DMS153 (cell line): Measurements from ENCODE around the gene SCYL1.
"Not testable (repeated sequence)": the region's sequence is repeated elsewhere in the genome, so short reads cannot be mapped to it uniquely, and the experiment has no call there.

ENCODE experiments used
- DNase-seq: peaks from one replicate; lab custom pipeline; 2025; lab: John Stamatoyannopoulos, UW

SCYL1 gene

DNA sequence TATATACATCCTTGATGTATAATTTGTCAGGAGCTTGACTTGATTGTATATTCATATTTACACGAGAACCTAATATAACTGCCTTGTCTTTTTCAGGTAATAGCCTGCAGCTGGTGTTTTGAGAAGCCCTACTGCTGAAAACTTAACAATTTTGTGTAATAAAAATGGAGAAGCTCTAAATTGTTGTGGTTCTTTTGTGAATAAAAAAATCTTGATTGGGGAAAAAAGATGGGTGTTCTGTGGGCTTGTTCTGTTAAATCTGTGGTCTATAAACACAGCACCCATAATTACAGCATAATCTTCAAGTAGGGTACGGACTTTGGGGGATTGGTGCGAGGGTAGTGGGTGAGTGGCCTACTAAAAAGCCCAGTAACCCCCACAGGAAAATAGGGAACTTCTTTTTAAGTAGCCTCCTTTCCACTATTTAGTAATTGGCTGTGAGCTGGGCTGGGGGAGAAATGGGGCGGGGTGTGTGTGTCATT lies 18.6 kb upstream of the SCYL1 start:
- no peak for DNase-seq

DNA sequence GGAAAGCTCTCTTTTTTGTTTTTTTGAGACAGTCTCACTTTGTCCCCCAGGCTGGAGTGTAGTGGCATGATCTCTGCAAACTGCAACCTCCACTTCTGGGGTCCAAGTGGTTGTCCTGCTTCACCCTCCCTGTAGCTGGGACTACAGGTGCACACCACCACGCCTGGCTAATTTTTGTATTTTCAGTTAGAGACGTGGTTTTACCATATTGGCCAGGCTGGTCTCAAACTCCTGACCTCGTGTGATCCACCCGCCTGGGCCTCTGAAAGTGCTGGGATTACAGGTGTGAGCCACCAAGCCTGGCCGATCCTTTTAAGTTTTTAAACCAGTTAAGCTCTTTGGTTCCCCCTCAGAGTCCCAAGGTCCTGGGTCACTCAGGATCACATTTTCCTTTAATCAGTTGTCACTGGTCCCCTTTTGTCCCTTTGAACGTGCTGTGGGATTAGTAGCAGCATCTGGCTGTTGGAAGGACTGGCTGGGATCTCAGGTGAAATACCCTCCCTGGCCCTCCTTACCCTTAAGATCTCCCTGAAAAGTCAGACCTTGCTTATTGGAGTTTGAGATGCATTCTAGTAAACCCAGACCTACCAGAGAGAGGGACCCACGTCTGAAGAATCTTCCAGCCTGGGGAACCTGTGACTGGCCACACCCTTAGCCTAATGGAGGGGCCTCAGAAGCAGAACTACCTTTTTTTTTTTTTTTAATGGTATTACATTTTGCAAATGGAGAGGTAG lies 17.9 kb upstream of the SCYL1 start:
- DNase-seq, result peak; percentile 78

DNA sequence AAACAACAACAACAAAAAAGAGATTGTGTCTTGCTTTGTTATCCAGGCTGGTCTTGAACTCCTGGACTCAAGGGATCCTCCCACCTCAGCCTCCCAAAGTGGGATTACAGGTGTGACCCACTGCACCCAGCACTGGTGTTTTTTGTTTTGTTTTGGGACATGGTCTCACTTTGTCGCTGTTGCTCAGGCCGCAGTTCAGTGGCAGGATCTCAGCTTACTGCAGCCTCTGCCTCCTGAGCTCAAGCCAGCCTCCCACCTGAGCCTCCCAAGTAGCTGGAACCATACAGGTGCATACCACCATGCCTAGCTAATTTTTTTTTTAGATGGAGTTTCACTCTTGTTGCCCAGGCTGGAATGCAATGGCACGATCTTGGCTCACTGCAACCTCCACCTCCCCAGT lies 12.6 kb upstream of the SCYL1 start:
- not testable (repeated sequence) for DNase-seq

DNA sequence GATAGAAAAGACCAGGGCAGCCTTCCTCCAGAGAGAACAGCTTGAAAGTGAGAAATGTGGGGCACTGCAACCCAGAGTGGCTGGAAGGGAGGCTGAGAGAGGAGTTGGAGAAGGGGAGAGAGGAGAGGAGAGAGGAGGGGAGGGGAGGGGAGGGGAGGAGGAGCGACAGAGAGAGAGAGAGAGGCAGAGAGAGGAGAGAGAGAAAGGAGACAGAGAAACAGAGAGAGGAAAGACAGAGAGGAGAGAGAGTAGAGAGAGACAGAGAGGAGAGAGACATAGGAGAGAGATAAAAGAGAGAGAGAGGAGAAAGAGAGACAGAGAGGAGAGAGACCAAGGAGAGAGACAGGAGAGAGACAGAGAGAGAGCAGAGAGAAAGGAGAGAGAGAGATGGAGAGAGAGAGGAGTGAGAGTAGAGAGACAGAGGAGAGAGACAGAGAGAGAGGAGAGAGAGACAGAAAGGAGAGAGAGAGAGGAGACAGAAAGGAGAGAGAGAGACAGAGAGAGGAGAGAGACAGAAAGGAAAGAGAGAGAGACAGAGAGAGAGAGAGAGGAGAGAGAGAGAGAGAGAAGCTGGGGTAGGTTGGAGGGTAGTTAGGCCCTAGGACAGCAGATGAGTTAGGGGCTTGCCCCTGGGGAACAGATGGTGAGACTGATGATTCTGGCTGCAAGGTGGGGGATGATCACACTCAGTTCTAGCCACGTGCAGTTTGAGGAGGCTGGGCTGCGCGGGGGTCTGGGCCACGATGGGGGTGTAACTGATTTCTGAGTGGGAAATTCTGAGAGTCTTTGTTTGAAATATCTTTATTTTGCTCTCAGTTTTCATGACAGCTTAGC lies 8.5 kb upstream of the SCYL1 start:
- DNase-seq, result no peak

DNA sequence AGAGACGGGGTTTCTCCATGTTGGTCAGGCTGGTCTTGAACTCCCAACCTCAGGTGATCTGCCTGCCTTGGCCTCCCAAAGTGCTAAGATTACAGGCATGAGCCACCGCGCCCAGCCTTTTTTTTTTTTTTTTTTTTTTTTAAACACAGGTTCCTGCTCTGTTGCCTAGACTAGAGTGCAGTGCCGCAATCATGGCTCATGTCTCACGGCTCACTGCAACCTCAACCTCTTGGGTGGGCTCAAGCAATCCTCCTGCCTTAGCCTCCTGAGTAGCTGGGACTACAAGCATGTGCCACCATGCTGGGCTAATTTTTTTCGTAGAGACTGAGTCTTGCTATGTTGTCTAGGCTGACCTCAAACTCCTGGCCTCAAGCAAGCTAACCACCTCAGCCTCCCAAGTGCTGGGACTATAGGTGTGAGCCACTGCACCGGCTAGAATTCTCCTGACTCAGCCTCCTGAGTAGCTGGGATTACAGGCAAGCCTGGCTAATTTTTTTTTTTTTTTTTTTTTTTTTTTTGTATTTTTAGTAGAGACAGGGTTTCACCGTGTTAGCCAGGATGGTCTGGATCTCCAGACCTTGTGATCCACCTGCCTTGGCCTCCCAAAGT lies 5.8 kb upstream of the SCYL1 start:
- DNase-seq, result not testable (repeated sequence)

DNA sequence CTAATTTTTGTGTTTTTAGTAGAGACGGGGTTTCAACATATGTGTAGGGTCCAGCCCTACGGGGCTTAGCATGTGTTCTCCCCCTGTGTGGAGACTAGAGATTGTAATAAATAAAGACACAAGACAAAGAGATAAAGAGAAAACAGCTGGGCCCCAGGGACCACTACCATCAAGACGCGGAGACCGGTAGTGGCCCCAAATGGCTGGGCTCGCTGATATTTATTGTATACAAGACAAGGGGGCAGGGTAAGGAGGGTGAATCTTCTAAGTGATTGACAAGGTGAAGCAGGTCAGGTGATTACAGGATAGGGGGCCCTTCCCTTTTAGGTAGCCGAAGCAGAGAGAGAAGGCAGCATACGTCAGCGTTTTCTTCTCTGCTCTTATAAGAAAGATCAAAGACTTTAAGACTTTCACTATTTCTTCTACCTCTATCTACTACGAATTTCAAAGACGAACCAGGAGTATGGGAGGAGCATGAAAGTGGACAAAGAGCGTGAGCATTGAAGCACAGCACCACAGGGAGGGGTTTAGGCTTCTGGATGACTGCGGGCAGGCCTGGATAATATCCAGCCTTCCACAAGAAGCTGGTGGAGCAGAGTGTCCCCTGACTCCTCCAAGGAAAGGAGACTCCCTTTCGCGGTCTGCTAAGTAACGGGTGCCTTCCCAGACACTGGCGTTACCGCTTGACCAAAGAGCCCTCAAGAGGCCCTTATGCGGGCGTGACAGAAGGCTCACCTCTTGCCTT lies 2.9 kb upstream of the SCYL1 start:
- not testable (repeated sequence) for DNase-seq

DNA sequence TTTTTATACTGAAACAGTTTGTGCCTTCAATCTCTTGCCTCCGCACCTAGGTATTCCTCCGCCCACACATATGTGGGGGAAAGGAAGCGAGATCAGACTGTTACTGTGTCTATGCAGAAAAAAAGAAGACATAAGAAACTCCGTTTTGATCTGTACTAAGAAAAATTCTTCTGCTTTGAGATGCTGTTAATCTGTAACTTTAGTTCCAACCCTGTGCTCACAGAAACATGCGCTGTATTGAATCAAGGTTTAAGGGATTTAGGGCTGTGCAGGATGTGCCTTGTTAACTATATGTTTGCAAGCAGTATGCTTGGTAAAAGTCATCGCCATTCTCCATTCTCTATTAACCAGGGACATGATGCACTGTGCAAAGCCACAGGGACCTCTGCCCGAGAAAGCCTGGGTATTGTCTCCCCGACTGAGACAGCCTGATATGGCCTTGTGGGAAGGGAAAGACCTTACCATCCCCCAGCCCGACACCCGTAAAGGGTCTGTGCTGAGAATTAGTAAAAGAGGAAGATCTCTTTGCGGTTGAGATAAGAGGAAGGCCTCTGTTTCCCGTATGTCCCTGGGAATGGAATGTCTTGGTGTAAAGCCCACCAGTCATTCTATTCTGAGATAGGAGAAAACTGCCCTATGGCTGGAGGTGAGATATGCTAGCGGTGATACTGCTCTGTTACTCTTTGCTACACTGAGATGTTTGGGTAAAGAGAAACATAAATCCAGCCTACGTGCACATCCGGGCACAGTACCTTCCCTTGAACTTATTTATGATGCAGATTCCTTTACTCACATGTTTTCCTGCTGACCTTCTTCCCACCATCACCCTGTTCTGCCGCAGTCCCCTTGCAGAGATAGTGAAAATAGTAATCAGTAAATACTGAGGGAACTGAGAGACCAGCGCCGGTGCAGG lies 1.9 kb upstream of the SCYL1 start:
- not testable (repeated sequence) for DNase-seq

DNA sequence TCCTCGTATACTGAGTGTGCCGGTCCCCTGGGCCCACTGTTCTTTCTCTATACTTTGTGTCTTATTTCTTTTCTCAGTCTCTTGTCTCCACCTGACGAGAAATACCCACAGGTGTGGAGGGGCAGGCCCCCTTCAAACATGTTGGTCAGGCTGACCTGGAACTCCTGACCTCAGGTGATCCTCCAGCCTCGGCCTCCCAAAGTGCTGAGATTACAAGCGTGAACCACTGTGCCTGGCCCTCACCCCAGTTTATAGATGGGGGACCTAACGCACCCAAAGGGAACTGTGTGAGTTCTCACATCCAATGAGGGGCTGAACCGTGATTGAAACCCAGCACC lies 1.3 kb upstream of the SCYL1 start:
- DNase-seq, result not testable (repeated sequence)

DNA sequence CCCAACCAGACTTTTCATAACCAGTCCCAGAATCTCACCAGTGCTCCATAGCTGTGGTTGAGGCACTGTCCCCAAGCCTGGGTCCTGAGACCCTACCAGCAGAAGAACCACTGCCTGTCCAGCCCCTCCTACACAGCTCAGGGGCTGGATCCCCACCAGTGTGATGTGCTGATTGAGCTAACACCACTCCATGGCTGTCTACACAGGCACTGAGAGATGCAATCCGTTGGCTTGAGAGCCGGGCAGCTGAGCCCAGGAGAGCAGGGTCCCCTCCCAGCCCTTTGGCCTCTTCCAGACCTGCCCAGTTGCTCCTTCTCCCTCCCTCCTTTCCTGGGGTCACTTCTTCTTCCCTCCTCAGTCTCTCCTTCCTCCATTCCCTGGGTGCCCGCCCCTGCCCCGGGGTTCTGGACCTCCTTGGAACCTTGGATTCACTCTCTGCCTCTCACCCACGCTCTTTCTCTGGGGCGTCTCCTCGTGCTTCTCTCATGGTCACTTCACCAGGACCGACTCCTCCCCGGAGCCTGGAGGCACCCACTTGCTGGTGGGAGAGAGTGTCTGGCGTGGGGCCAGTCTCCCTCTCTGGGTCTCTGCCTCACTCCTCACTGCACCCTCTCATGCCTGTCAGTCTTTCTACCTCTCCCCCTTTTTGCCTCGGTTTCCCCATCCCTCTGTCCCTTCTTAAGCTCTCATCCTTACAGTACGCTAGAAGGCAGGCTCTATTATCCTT lies 706 bp upstream of the SCYL1 start:
- no peak for DNase-seq

DNA sequence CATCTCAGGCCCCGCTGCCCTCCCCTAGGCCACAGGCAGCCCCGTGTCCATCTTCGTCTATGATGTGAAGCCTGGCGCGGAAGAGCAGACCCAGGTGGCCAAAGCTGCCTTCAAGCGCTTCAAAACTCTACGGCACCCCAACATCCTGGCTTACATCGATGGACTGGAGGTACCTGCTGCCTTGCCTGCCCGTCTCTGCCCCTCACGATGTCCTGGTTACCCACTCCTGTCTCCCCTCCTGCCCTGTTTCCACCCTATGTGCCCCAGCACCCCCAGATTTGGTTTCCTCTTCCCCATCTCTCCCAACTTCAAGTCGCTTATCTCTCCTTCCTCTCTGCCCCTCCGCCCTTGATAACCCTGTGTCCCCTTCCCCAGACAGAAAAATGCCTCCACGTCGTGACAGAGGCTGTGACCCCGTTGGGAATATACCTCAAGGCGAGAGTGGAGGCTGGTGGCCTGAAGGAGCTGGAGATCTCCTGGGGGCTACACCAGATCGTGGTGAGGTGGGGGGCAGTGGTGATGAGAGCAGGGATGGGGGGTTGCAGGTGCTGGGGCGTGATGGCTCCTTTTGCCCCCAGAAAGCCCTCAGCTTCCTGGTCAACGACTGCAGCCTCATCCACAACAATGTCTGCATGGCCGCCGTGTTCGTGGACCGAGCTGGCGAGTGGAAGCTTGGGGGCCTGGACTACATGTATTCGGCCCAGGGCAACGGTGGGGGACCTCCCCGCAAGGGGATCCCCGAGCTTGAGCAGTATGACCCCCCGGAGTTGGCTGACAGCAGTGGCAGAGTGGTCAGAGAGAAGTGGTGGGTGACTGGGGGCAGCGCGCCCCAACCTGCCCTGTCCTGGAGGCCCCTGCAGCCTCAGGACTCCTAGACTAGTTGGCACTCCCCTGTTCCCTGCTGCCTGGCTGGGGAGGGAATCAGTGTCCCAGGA lies 930 bp downstream of the SCYL1 start:
- DNase-seq, result no peak

DNA sequence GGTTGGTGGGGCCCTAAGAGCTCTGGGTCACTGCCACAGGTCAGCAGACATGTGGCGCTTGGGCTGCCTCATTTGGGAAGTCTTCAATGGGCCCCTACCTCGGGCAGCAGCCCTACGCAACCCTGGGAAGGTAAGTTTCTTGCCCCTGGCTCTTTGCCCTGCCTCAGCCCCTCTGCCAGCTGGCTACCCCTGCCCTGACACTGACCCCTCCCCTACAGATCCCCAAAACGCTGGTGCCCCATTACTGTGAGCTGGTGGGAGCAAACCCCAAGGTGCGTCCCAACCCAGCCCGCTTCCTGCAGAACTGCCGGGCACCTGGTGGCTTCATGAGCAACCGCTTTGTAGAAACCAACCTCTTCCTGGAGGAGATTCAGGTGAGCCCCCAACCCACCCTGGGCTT lies 1.9 kb downstream of the SCYL1 start:
- DNase-seq, result no peak

DNA sequence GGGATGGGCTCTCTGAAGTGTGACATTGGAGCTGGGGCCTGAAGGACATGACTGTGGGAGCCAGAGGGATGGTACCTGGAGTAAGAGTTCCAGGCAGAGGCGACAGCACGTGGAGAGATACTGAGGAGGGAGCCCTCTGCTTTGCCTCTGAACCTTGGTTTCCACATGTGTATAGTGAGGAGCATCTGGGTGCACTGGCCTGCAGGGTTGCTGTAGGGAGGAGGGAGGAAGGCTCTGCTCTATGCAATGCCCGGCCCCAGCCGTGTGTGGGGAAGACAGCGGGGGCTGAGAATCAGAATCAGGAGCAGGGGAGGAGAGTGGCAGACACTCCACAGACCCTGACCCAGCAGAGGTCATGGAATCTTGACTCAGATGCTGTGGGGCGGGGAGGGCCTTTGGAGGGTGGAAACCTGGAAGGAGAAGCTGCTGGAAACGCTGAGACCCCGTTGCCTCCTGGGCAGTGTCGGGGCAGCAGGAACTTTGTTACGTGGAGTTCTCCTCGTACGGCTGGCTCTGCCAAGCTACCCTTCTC lies 4.0 kb downstream of the SCYL1 start:
- no peak for DNase-seq

DNA sequence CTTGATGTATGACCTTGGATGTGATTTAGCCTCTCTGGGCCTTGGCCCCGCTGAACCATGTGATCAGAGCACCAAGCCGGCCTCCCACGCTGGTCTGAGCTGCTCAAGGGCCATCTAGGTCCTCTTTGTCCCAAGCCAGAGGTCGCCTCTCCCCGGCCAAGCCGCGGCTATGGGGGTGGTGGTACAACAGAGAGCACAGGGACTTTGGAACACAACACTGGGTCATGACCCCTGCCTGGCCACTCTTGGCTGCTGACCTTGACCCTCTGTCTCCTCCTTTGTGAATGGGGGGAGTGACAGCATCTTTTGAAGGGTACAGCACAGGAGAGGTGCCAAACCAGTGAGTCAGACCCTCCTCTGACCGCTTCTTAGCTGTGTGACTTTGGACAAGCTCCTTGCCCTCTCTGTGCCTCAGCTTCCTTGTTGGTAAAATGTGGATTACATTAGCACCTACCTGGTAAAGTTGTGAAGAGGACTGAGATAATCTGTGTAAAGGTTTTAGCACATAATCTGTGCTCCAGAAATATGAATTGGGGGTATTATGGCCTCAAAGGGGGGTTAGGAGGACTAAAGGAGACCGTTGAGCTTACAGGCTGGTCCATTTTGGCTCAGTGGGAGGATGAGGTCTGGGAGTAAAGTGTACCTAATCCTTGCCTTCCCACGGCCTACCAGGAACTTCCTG lies 4.7 kb downstream of the SCYL1 start:
- DNase-seq, result no peak

DNA sequence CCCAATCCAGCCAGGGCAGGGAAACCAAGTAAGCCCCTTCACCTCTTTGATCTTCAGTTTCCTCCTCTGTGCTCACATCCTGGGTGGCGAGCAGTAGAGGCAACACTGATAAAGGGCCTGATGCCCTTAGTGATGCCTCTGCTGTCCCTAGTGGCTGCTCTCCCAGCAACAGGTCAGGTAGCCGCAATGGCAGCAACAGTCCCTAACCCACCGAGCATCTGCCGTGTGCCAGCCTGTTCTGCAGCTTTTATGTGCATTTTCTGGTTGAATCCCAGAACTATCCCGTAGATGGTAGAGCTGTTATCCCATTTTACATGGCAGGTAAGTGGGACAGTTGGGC lies 5.2 kb downstream of the SCYL1 start:
- DNase-seq, result no peak

DNA sequence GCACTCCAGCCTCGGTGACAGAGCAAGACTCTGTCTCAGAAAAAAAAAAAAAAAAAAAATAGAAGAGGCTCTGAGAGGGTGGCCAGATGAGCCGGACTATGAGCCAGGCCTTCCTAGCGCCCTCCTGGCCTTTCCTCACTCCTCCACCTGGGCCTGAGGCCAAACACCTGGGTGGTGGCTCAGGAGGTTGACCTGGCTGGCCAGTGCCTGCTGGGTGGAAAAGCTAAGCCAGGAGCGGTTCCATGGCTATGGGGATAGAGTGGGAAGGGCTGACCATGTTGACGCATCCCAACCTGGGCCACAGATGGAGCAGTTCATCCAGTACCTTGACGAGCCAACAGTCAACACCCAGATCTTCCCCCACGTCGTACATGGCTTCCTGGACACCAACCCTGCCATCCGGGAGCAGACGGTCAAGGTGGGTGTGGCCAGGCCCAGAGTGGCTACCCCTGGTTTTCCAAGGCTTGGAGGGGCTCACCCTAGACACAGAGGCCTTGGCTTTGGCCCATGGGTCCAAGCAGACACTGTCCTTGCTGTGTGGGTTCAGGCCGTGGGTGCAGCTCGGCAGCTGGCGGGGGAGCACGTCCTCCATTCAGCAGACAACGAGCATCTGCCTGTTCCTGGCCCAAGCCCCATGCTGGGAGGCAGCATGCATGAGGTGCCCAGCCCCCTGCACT lies 7.6 kb downstream of the SCYL1 start:
- no peak for DNase-seq

DNA sequence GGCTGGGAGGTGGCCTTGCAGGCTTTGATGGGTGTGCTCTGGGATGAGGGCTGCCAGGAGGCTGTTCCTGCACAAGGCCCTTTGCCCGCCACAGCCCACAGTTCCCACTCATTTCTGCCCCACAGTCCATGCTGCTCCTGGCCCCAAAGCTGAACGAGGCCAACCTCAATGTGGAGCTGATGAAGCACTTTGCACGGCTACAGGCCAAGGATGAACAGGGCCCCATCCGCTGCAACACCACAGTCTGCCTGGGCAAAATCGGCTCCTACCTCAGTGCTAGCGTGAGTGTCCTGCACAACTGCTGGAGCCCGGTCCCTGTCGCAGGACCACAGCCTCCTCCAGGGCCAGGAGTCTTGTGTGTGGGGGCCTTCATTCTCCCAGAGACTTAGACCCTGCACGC lies 10.2 kb downstream of the SCYL1 start:
- no peak for DNase-seq

DNA sequence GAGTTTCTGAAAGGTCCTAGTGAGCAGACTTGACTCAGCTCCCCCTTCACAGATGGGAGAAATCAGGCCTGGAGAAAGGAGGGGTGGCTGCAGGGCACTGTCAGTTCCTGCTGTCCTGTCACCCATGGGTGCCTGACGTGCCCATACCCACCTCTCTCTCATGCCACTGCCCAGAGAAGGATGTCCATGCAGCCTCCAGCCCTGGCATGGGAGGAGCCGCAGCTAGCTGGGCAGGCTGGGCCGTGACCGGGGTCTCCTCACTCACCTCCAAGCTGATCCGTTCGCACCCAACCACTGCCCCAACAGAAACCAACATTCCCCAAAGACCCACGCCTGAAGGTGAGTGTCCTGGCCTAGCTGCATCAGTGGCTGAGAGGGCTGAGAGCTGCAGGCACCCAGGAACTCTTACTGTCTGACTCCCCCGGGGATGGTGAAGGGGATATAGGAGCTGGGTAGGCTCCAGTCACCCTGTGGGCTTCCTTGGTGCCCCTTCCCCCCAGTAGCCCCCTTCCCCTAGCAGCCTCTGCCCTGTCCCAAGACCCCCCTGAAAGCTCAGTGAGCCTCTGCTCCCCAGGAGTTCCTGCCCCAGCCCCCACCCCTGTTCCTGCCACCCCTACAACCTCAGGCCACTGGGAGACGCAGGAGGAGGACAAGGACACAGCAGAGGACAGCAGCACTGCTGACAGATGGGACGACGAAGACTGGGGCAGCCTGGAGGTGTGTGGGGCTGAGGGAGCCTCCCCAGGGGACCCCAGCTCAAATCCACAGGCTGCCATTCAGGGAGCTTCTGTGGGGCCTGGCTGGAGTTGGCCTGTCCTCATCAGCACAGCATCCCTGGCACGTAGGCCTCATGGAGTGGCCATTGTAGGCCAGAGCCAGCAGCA lies 11.8 kb downstream of the SCYL1 start:
- no peak for DNase-seq
